ENCODE measurements around the gene RCL1. TPM values are rescaled to one million over a fixed set of nuclear protein-coding genes. Genes with fewer than 3 reads are reported as not detected.
"Not testable (repeated sequence)": the region's sequence is repeated elsewhere in the genome, so short reads cannot be mapped to it uniquely, and the experiment has no call there.

RCL1 gene
- total and polyA plus RNA-seq, 4 donors: 14.3 to 32.0 (median 22.6) TPM

DNA sequence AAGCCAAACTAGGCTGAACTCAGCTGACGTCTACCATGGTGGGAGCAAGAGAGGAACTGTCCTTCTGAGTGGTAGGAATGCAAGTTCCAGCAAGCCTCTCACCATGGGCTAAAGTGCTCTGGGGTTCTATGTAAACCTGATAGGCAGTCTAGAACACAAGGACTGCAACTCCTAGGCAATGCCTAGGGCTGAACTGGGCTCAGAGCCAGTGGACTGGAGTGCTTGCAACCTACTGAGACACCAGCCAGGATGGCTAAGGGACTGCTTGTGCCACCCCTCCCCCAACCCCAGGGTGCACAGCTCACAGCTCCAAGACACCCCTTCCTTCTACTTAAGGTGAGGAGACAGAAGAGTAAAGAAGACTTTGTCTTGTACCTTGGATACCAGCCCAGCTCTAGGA, 12.1 kb upstream of the RCL1 start:
- WGBS (ENCODE audit: insufficient coverage): 85% methylated on average over 1 of the region's 1 CpG

GRCh38 chr9:4781408-4781807, 11.3 kb upstream of the RCL1 start:
- DNase-seq (ENCODE audit: low read depth in 4 of 6, low spot score in 6 of 6): no peak
- 70% methylated on average over 2 of the region's 2 CpGs for WGBS (ENCODE audit: insufficient coverage)
- no peak overlapping the region for H3K27ac ChIP-seq (ENCODE audit: low read depth, low read length)
- H3K36me3 ChIP-seq (ENCODE audit: control insufficient read depth, insufficient read depth, low read length): no peaks in the 10 kb centered on the region
- H3K4me3 ChIP-seq (ENCODE audit: low read depth, low read length): no peak overlapping the region
- H3K4me1 ChIP-seq (ENCODE audit: control insufficient read depth, insufficient read depth, low read length): no peaks in the 10 kb centered on the region
- no peaks in the 10 kb centered on the region for H3K9me3 ChIP-seq (ENCODE audit: control insufficient read depth, insufficient read depth, low read length)
- no peaks in the 10 kb centered on the region for H3K27me3 ChIP-seq (ENCODE audit: control insufficient read depth, insufficient read depth, low read length)

More for the DNA sequence above, 12.1 kb upstream of the RCL1 start:
- Histone ChIP-seq H3K4me1 (ENCODE audit: control insufficient read depth, insufficient read depth, low read length) (no peaks in the 10 kb centered on the region), H3K4me3 (ENCODE audit: low read depth, low read length) (no peak overlapping the region), H3K9me3 (ENCODE audit: control insufficient read depth, insufficient read depth, low read length) (no peaks in the 10 kb centered on the region), H3K27ac (ENCODE audit: low read depth, low read length) (no peak overlapping the region), H3K27me3 (ENCODE audit: control insufficient read depth, insufficient read depth, low read length) (no peaks in the 10 kb centered on the region), H3K36me3 (ENCODE audit: control insufficient read depth, insufficient read depth, low read length) (no peaks in the 10 kb centered on the region)
- DNase-seq (ENCODE audit: low read depth in 4 of 6, low spot score in 6 of 6): no peak

GRCh38 chr9:4783191-4783590, 9.6 kb upstream of the RCL1 start:
- not testable (repeated sequence) for DNase-seq (ENCODE audit: low read depth in 4 of 6, low spot score in 6 of 6); H3K4me3 ChIP-seq (ENCODE audit: low read depth, low read length)
- 94% methylated on average over 3 of the region's 4 CpGs for WGBS (ENCODE audit: insufficient coverage)

GRCh38 chr9:4784403-4784802, 8.3 kb upstream of the RCL1 start:
- no CpG with 5 or more reads among the region's 2 CpGs for WGBS (ENCODE audit: insufficient coverage)

More at GRCh38 chr9:4783191-4783590, 9.6 kb upstream of the RCL1 start:
- H3K27me3 ChIP-seq (ENCODE audit: control insufficient read depth, insufficient read depth, low read length); H3K27ac ChIP-seq (ENCODE audit: low read depth, low read length); H3K4me1 ChIP-seq (ENCODE audit: control insufficient read depth, insufficient read depth, low read length); H3K9me3 ChIP-seq (ENCODE audit: control insufficient read depth, insufficient read depth, low read length); H3K36me3 ChIP-seq (ENCODE audit: control insufficient read depth, insufficient read depth, low read length): not testable (repeated sequence)

DNA sequence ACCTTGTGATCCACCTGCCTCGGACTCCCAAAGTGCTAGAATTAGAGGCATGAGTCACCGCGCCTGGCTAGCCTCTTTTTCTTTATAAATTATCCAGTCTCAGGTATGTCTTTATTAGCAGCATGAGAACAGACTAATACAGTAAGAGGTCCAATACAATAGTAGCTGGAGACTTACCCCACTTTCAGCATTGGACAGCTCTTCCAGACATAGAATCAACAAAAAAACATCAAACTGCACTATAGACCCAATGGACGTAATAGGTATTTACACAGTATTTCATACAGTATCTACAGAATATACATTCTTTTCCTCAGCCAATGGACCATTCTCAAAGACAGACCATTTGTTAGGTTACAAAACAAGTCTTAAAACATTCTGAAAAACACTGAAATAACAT, 6.1 kb upstream of the RCL1 start:
- Histone ChIP-seq H3K27me3 (ENCODE audit: control insufficient read depth, insufficient read depth, low read length) (no peaks in the 10 kb centered on the region), H3K27ac (ENCODE audit: low read depth, low read length) (no peak overlapping the region), H3K4me1 (ENCODE audit: control insufficient read depth, insufficient read depth, low read length) (no peaks in the 10 kb centered on the region), H3K4me3 (ENCODE audit: low read depth, low read length) (no peak overlapping the region), H3K9me3 (ENCODE audit: control insufficient read depth, insufficient read depth, low read length) (no peaks in the 10 kb centered on the region), H3K36me3 (ENCODE audit: control insufficient read depth, insufficient read depth, low read length) (no peaks in the 10 kb centered on the region)
- no peak for DNase-seq (ENCODE audit: low read depth in 4 of 6, low spot score in 6 of 6)
- 69% methylated on average over 3 of the region's 4 CpGs for WGBS (ENCODE audit: insufficient coverage)

More at GRCh38 chr9:4784403-4784802, 8.3 kb upstream of the RCL1 start:
- H3K36me3 ChIP-seq (ENCODE audit: control insufficient read depth, insufficient read depth, low read length): no peaks in the 10 kb centered on the region
- no peaks in the 10 kb centered on the region for H3K4me1 ChIP-seq (ENCODE audit: control insufficient read depth, insufficient read depth, low read length)
- no peaks in the 10 kb centered on the region for H3K9me3 ChIP-seq (ENCODE audit: control insufficient read depth, insufficient read depth, low read length)
- no peak overlapping the region for H3K4me3 ChIP-seq (ENCODE audit: low read depth, low read length)
- no peak for DNase-seq (ENCODE audit: low read depth in 4 of 6, low spot score in 6 of 6)
- H3K27me3 ChIP-seq (ENCODE audit: control insufficient read depth, insufficient read depth, low read length): no peaks in the 10 kb centered on the region
- no peak overlapping the region for H3K27ac ChIP-seq (ENCODE audit: low read depth, low read length)

DNA sequence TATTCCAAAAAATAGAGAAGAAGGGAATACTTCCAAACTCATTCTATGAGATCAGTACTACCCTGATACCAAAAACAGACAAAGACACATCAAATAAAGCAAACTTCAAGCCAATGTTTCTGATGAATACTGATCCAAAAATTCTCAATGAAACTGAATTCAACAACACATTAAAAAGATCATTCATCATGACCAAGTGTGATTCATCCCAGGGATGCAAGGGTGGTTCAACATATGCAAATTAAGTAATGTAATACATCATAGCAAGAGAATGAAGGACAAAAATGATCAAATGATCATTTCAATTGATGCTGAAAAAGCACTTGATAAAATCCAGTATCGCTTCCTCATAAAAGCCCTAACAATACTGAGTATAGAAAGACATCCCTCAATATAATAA, 4.9 kb upstream of the RCL1 start:
- no peaks in the 10 kb centered on the region for H3K36me3 ChIP-seq (ENCODE audit: control insufficient read depth, insufficient read depth, low read length)
- H3K9me3 ChIP-seq (ENCODE audit: control insufficient read depth, insufficient read depth, low read length): no peaks in the 10 kb centered on the region
- H3K4me1 ChIP-seq (ENCODE audit: control insufficient read depth, insufficient read depth, low read length): no peaks in the 10 kb centered on the region
- H3K4me3 ChIP-seq (ENCODE audit: low read depth, low read length): no peak overlapping the region
- H3K27ac ChIP-seq (ENCODE audit: low read depth, low read length): no peak overlapping the region
- no CpG with 5 or more reads among the region's 1 CpG for WGBS (ENCODE audit: insufficient coverage)
- no peak for DNase-seq (ENCODE audit: low read depth in 4 of 6, low spot score in 6 of 6)
- H3K27me3 ChIP-seq (ENCODE audit: control insufficient read depth, insufficient read depth, low read length): no peaks in the 10 kb centered on the region

- WGBS (ENCODE audit: insufficient coverage): 60% methylated on average over 2 of the region's 6 CpGs
- no peak for DNase-seq (ENCODE audit: low read depth in 4 of 6, low spot score in 6 of 6)
- Histone ChIP-seq H3K27me3 (ENCODE audit: control insufficient read depth, insufficient read depth, low read length) (no peaks in the 10 kb centered on the region), H3K36me3 (ENCODE audit: control insufficient read depth, insufficient read depth, low read length) (no peaks in the 10 kb centered on the region), H3K27ac (ENCODE audit: low read depth, low read length) (no peak overlapping the region), H3K4me1 (ENCODE audit: control insufficient read depth, insufficient read depth, low read length) (peaks cover 4% of the 10 kb centered on the region), H3K4me3 (ENCODE audit: low read depth, low read length) (no peak overlapping the region), H3K9me3 (ENCODE audit: control insufficient read depth, insufficient read depth, low read length) (no peaks in the 10 kb centered on the region)
Observed at GRCh38 chr9:4788703-4789102, 4.0 kb upstream of the RCL1 start.

GRCh38 chr9:4792054-4792571, 631 bp upstream of the RCL1 start:
- H3K4me3 ChIP-seq (ENCODE audit: low read depth, low read length): peak overlapping the region; percentile 69
- H3K27ac ChIP-seq (ENCODE audit: low read depth, low read length): peak overlapping the region; percentile 70
- 2% methylated on average over 23 of the region's 23 CpGs for WGBS (ENCODE audit: insufficient coverage)
- H3K4me1 ChIP-seq (ENCODE audit: control insufficient read depth, insufficient read depth, low read length): peaks cover 6% of the 10 kb centered on the region
- DNase-seq (ENCODE audit: low read depth in 4 of 6, low spot score in 6 of 6): peak in 2 of 6 donors; percentile 27 to 75
- H3K36me3 ChIP-seq (ENCODE audit: control insufficient read depth, insufficient read depth, low read length): no peaks in the 10 kb centered on the region
- H3K9me3 ChIP-seq (ENCODE audit: control insufficient read depth, insufficient read depth, low read length): no peaks in the 10 kb centered on the region
- no peaks in the 10 kb centered on the region for H3K27me3 ChIP-seq (ENCODE audit: control insufficient read depth, insufficient read depth, low read length)

GRCh38 chr9:4793459-4794395, 983 bp downstream of the RCL1 start:
- Histone ChIP-seq H3K27ac (ENCODE audit: low read depth, low read length) (peak overlapping the region; percentile 63), H3K4me1 (ENCODE audit: control insufficient read depth, insufficient read depth, low read length) (peaks cover 6% of the 10 kb centered on the region), H3K27me3 (ENCODE audit: control insufficient read depth, insufficient read depth, low read length) (no peaks in the 10 kb centered on the region), H3K4me3 (ENCODE audit: low read depth, low read length) (peak overlapping the region; percentile 91), H3K9me3 (ENCODE audit: control insufficient read depth, insufficient read depth, low read length) (no peaks in the 10 kb centered on the region), H3K36me3 (ENCODE audit: control insufficient read depth, insufficient read depth, low read length) (no peaks in the 10 kb centered on the region)
- peak in 1 of 6 donors; percentile 29 for DNase-seq (ENCODE audit: low read depth in 4 of 6, low spot score in 6 of 6)
- WGBS (ENCODE audit: insufficient coverage): 18% methylated on average over 16 of the region's 23 CpGs

DNA sequence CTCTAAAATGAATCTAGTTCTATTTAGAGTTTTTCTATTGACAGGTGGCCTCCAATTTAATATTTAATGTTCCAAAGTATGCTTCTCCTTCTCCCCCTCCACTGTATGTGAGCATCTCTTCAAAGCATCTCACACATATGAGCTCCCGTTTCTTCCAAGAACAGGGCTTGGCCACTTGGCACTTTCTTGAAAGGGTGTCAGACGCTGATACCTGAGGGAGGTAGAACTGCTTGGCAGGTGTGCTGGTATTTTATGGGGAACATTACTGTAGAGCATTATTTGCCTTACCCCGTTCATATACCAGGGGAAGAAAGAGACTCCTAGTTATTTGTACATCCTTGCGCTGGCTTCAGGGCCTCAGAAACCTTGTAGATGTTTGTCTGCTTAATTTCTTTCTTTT, 1.9 kb downstream of the RCL1 start:
- no peak overlapping the region for H3K4me3 ChIP-seq (ENCODE audit: low read depth, low read length)
- H3K27ac ChIP-seq (ENCODE audit: low read depth, low read length): no peak overlapping the region
- no peaks in the 10 kb centered on the region for H3K27me3 ChIP-seq (ENCODE audit: control insufficient read depth, insufficient read depth, low read length)
- 80% methylated on average over 1 of the region's 4 CpGs for WGBS (ENCODE audit: insufficient coverage)
- no peaks in the 10 kb centered on the region for H3K36me3 ChIP-seq (ENCODE audit: control insufficient read depth, insufficient read depth, low read length)
- no peaks in the 10 kb centered on the region for H3K9me3 ChIP-seq (ENCODE audit: control insufficient read depth, insufficient read depth, low read length)
- no peak for DNase-seq (ENCODE audit: low read depth in 4 of 6, low spot score in 6 of 6)
- peaks cover 6% of the 10 kb centered on the region for H3K4me1 ChIP-seq (ENCODE audit: control insufficient read depth, insufficient read depth, low read length)

Data from spinal cord (tissue), 10 donors.